NB4 (cell line): ENCODE data around the gene XPOT.

Source experiments
- CTCF ChIP-seq: IDR thresholded peaks from one replicate; pipeline ENCODE4 v1.5.1; 2012; ENCODE audit warnings: low read depth, low read length
- MYC ChIP-seq: IDR thresholded peaks from 2 replicates; pipeline ENCODE4 v1.6.1; 2011; ENCODE audit warnings: low read depth, low read length
- POLR2A ChIP-seq: IDR thresholded peaks from 2 replicates; pipeline ENCODE4 v1.6.1; 2011; ENCODE audit warnings: mild to moderate bottlenecking; ENCODE audit not compliant: insufficient read length; ENCODE audit errors: extremely low read depth
- TF ChIP-seq, protein P1 (sequence below): IDR thresholded peaks from 2 replicates; pipeline ENCODE4 v1.6.1; 2011; ENCODE audit warnings: low read depth, low read length

DNA sequence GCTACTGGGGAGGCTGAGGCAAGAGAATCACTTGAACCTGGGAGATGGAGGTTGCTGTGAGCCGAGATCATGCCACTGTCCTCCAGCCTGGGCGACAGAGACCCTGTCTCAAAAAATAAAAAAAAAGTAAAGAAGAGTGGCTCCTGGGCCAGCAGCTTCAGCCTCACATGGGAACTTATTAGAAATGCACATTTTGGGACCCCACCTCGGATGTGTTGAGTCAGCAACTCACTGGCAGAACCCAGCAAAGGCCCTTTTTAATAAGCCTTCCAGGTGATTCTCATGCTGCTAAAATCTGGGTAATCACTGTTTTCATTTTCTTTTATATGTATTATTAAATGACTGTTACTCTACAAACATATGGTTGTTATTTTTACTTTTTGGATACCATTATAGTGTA lies 89.3 kb downstream of the XPOT start:
- TF ChIP-seq CTCF (no peak), POLR2A (no peak), MYC (no peak)
- TF ChIP-seq, protein P1, sequence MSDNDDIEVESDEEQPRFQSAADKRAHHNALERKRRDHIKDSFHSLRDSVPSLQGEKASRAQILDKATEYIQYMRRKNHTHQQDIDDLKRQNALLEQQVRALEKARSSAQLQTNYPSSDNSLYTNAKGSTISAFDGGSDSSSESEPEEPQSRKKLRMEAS, result no peak
